SK-N-DZ (cell line): ENCODE data around the gene GMDS.

ENCODE experiments used
- DNase-seq: peaks from one replicate; pipeline ENCODE4 v3.0.0-alpha.2; 2015; ENCODE audit warnings: low spot score

The GMDS gene

DNA sequence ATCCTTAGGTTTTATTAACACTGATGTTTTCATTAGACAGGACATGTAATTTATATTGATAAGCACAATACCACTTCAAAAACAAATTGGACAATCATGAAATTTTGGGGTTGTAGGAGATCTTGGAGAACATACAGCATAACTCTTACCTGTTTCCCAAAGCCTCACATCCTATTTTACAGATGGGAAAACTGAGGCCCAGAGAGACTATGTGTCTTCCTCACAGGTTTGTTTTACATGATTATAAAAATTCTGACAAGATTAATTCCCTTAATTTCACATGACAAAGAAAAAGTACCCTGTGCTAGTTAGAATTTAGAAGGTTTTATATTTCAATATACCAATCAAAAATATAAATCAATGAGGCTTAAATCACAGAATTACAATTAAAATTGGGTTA lies 145.5 kb downstream of the GMDS start:
- DNase-seq = no peak

DNA sequence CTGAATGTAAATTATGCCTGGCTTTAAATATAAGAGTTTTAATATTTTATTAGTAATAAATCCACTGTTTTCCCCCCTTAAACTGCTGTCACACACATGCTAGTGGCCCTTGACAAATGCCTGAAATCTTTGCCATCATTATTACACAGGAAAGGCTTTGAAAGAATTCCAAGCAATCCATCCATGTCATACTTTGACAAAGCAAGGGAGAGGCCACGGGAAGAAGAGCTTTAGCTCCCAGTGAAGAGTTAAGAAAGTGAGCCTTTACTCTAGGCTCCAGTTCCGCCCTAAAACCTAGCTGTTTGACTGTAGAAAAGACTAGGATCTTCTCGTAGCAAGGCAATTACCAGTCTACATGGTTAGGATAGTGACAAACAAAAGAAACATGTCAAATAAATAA lies 147.9 kb downstream of the GMDS start:
- no peak for DNase-seq

DNA sequence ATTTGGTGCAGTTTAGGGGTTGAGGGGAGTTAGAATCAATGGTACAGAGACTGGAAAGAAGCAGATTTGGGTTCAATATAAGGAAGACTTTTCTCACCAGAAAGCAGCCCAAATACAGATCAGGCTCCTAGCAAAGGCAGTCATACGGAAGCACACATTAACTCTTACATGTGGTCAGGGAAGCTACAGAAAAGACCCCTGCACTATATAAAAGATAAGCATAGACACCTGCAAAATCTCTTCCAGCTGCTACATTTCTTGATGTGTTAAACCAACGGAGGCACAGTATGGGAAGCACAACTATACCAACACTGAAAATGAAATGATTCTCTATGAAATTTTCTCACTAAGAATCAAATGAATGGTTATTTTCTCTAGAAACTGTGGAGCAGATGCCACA lies 150.8 kb downstream of the GMDS start:
- DNase-seq = no peak

DNA sequence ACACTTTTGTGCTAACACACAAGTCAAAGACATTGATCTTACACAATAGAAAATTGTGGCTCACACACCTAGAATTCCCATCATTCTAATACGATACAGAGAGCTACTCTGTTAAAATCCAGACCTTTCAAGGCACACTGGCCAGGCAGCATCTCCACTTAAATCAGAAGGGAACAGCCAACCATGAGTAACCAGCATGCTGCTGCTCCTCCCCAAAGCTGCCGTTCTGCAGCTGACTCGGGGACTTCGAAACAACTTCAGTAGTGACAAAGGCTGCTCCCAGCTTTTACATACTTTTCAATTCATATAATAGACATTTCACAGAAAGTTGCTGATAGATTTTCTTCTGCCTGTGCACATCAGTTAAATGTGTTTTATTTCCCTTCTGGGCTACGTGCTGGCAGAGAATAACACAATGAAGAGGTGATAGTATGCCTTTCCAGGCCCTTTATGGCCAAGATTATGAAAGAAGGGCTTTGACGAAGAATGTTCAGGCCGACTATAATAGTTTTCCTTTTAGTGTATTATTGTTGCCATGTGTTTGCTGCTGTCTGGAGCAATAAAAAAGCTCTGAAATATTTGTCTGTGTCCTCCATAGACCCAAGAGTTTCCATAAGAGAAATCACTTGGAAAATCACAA lies 159.0 kb downstream of the GMDS start:
- DNase-seq = no peak

DNA sequence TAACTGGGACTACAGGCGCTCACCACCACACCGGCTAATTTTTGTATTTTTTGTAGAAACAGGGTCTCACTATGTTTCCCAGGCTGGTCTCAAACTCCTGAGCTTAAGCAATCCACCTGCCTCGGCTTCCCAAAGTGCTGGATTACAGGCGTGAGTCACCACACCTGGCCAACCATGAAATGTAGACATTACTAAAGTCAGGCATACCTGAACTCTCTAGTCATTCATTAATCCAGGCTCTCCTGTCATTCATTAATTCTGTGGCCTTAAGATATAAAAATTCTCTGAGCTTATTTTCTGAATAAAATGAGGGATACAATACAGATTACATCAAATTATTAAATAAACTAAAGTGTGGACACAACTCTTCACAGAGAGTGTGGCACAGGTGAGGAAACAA lies 159.7 kb downstream of the GMDS start:
- no peak for DNase-seq

DNA sequence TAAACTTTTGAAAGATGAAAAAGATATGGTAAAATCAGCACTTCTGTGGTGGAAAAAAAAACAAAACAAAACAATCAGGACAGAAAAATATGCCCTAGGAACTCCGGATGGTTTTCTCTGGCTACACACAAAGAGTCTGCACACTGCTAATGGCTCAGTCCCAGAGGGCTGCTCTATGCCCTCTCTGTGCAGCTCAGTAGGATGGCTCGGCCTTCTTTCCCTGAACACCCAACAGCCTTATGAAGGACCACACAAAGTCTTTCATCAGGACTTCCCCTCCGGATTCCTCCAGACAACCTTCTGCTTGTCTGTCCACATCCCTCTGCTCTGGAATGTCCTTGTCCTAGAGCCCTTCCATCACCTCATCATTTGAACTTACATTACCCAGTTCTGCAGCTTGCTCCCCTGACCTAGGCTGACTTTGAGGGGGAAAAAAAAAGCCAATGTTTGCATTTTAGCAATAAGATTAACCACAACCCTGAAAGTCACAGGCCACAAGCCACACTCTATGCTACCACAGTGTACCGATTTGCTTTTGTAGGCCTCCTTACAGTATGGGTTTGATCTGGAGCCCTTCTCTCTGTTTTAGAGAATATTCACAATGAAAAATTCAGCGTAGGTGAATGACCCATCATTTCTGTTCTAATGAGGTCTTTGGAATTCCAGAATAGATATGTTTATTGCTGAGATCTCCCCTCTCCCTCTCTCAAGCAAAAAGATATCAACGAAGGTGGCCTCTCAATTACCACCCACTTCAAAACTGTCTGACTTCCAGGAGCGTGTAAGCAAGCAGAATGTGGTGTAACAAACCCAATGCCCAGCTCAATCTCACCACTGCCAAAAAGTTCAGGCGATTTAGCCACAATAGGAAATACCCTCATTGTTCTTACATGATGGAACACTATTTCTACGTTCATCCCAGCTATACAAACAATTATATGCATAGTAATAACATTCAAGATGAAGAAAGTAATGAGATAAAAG lies 164.0 kb downstream of the GMDS start:
- no peak for DNase-seq

DNA sequence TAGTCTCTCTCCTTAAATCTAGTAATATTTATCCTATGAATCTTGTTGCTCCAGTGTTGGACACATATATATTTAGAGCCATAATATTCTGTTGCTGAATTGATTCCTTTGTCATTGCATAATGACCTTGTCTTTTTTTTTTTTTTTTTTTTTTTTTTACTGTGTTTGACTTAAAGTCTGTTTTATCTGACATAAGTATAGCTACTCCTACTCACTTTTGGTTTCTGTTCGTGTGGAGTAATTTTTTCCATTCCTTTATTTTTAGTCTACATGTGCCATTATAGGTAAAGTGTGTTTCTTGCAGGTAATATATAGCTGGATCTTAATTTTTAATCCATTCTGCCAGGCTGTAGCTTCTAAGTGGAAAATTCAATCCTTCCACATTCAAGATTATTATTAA lies 166.5 kb downstream of the GMDS start:
- no peak for DNase-seq

DNA sequence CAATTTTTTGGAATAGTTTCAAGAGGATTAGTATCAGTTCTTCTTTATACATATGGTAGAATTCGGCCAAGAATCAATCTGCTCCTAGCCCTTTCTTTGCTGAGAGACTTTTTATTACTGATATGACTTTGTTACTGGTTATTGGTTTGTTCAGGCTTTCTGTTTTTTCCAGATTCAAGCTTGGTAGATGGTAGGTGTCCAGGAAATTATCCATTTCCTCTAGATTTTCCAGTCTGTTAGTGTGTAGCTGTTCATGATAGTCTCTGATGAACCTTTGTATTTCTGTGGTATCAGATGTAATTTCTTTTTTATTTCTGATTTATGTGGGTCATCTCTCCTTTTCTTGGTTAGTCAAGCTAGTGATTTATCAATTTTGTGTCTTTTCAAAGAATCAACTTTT lies 167.6 kb downstream of the GMDS start:
- no peak for DNase-seq

DNA sequence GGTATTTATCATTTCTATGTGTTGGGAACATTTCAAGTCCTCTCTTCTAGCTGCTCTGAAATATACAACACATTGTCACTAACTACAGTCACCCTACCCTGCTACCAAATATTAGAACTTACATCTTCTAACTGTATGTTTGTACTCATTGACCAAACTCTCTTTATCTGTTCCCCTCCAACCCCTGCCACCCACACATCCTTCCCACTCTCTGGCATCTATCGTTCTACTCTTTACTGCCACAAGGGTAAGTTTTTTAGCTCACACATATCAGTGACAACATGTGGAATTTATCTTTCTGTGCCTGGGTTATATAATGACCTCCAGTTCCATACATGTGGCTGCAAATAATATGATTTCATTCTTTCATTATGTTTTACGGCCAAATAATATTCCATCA lies 171.9 kb downstream of the GMDS start:
- no peak for DNase-seq

DNA sequence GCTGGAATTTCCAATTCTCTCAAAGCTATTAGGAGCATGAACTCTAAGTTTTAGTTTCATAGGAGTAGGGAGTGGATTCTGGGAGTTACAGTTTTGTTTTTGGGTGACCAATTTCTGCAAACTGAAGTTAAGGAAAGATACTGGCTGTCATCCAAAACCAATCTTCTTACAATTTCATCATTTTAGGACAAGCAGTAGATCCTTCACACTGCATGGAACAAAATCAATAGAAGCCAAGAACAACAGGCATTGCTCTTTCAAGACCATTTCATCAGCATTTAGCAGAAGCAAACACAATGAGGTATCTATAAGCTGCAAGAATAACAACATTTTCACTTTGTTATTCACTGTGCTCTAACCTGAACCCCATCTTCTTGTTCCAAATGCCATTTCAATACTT lies 173.0 kb downstream of the GMDS start:
- no peak for DNase-seq

DNA sequence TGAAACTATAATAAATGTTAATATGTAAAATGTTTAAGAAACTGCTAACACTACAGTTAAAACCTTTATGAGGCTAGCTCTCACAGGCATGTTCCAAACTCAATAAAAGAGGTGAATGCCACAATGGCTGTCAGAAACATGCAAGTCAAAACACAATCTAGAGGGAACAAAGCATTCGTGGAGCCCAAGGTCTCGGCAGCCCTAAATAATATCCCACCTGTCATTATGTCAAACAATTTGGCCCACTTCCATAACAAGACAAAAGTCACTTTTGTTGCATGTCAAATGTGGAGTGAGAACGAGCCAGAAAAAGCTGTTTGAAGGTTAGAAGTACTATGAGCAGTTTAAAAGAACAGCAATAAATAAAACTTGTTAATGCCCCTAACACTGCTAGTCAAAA lies 181.9 kb downstream of the GMDS start:
- no peak for DNase-seq

DNA sequence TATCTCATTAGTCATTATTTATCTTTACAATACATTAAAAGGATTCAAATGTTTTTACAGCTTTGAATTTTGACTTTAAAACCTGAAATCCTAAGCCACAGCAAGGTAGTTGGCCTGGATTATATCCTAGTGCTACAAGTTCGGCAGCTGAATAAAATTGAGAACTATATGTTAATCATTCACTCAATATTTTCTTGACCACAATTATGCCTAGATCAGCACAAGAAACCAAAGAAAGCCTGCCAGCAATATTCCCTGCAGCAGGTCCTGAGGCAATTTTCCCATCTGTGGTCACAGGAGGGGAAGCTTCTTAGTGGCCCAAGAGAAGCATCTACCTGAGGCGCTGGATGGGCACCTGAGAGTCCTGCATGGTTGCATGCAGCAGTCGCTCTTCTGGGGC lies 183.5 kb downstream of the GMDS start:
- no peak for DNase-seq

DNA sequence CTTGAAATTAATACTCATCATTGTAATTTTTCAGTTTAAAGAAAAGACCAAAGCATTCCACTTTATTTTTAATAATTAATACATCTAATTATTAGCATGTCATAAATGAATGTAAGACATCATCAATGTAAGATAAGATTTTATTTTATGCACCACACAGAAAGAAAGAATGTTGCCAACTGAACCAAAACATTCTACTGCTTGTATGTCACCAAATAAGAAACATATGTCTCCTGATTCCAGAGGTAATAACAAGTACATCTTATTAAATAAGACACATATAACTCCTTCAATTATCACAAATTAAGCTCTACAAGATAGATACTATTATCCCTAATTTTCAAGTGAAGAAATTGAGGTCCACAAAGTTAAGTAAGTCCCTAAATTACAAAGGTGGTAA lies 189.5 kb downstream of the GMDS start:
- no peak for DNase-seq

DNA sequence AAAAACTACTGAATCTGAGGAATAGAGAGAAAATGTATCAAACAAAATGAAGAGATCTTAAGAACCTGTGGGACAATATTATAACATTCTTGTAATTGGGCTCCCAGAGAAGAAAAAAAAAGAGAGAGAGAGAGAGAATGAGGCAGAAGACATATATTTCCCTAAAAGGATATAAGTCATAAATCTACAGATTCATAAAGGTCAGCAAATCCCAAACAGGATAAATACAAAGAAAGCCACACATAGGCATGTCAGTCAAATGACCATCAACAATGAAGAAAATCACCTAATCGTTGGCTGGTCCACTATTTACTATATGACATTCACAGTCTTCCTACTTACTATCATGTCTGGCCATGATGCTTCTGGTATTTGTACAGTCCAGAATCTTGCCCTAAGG lies 190.3 kb downstream of the GMDS start:
- DNase-seq = no peak

DNA sequence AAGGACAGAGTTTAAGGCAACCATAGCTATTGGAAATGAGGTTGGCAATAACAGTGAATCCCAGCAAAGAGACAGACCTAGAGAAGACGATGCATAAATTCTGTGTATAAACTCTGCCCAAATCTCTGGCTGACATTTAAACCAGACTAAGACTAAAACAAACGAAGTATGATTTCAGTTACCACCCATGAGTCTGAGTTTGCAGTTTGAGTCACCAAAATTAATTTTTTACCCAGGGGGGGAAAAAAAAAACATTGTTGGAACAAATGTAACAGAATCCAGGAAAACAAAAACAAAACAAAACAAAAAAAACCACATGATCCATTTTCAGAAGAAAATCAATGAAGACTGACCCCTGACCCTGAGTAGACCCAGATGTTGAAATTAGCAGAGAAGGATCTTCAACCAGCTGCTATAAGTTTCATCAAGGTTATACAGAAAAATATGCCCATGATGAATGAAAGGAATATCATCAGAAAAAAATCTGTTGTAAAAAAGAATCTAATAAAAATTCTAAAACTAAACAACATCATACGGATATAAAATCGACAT lies 190.8 kb downstream of the GMDS start:
- no peak for DNase-seq

DNA sequence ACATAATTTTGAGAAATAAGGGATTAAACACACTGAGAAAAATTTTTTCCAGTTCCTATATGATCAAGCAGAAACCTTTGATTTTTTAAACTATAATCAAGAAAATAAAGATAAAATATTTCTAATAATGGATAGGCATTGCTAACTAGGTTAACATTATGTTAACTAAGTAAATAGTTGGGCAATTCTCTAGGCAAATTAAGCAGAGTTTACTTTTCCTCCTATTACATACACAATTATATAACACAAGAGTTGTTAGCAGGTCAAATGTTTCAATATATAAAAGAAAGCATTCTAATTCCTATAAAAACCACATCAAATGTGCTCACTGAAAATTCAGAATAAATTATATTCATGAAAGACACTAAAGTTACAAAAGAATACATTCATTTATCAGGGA lies 191.7 kb downstream of the GMDS start:
- DNase-seq = no peak

DNA sequence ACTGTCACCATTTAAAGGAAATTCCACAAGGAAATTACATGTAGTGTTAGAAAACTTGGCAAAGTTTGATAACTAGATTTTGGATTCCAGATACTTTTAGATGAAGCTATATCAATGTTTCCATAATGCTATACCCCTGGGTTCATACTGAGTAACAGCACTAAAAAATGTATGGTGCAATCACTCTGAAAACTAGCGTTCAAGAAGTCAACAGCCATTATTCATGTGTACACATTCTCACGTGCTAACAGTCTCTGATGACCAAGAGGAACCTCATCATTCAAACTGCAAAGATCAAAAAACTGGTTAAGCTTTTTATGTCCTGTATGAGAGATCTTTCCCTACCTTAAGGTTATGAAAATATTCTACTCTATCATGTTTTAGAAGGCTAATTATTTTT lies 197.6 kb downstream of the GMDS start:
- no peak for DNase-seq

DNA sequence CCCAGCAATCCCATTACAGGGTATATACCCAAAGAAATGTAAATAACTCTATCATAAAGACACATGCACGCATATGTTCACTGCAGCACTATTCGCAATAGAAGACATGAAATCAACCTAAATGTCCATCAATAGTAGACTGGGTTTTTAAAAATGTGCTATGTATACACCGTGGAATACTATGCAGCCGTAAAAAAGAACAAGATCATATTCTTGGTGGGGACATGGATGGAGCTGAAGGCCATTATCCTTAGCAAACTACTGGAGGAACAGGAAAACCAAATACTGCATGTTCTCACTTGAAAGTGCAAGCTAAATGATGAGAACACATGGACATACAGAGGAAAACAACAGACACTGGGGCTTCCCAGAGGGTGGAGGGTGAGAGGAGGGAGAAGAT lies 201.2 kb downstream of the GMDS start:
- no peak for DNase-seq

DNA sequence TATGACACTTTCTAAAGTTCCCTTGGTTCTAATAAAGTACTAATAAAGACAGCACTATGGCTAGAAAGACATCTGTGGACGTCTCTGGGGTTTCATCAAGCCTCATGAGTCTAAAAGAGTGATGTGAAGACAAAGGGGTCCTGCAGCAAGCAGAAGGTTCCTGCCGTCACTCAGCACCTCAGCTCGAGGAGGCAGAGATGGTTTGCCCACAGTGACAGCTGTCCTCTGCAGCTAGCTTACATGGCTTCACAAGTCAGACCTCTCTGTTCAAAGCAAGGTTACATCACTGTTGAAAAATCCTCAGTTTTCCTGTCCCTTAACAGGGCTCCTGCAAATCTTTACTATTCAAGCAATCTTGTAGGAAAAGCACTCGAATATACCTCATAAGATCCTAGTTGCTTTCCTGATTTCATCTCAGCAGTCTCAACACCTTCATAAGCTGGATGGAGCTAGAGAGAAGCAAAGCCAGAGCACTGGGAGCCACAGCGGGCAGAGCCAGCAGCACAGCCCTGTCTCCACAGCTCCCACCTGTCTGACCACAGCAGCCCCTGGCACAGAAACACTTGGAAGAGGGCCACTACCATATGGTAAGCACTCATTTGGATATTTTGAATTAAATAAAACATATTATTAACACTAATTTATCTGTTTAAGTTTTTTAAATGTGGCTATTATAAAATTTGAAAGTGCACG lies 202.3 kb downstream of the GMDS start:
- no peak for DNase-seq

DNA sequence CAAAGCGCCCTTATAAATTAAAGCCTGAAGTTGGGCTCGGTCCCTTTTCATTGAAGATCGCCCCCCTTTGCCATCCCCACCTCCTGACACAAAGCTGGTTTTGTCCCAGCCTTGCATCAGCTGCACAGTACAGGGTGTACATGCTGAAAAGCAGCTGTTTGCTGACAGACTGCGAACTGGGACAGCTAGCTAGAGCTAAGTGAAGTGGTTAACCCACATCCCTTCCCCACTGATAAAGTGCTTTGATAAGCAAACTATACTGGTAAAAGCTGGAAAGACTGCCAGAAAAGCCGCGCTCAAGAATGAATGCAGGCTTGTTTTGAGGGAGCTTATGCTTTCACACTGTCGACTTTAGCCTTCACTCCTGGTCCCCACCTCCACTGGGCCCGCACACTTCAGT lies 207.3 kb downstream of the GMDS start:
- DNase-seq = peak; percentile 81

DNA sequence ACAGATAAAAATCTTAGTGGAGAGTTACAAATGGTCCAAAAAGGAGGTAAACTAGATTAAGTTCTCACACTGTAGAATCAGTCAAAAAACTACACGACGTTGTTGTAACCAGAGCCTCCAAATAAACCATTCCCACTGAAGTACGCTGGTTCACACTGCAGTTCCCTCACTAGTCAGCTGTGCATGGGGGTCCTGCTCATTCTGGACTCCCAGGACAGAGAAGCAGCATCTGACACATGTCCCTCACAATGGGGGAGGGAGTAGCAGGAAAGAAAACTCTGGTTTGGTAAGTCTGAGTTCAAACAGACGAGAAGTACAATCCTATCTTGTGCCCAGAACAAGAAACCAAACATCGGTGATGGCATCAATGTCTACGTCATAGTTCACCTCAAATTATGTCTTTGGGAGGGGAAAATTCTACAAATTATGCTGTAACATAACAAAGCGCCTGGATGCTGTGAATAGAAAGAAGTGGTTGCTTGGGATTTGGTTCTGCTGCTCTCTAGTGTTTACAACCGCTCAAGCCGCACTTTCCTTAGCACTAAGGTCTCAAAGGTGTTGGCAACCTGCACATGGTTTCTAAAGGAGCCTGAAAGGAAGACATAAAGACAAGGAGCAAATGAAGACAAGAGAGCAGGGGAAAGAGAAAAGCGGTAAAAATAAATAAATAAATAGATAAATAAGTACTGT lies 208.0 kb downstream of the GMDS start:
- DNase-seq = peak; percentile 35

DNA sequence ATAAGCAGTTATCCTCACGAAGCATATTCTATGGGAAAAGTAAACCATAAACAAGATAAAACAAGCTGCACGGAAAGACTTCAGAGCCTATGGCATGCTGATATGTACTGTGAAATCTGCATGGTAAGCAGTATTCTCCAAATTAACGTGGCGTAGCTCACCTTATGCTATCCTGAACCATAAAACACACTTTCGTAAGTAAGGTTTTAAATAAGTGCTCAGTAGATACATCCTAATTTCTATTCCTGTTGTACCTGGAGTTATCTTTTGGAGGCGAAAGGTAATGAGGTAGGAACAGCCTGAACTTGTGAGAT lies 208.7 kb downstream of the GMDS start:
- no peak for DNase-seq
